ENCODE data around the gene WFIKKN2. TPM values are rescaled to one million over a fixed set of nuclear protein-coding genes. Genes with fewer than 3 reads are reported as not detected.

WFIKKN2 gene
- total and polyA plus RNA-seq, 10 of the 15 experiments (the other 5 are each of a cell fraction or from before 2014, with no cell fraction given): 0.06 TPM; not detected in 9

- ChIA-PET RAD21 (ENCODE audit: unreplicated experiment) (interaction anchor here (0.6 to 2.6 kb wide), 9 partner anchors 10 to 359 kb away, joined by 3 to 18 read pairs (median 3); partner anchors contain the start of gene TOB1), CTCF (interaction anchor here (0.8 to 8.1 kb wide), 18 partner anchors 10 to 423 kb away, joined by 3 to 84 read pairs (median 4); no protein-coding TSS in a partner anchor), SMC1A (ENCODE audit: uncharacterized antibody, unreplicated experiment) (interaction anchor here (0.9 to 2.2 kb wide), 5 partner anchors 10 to 107 kb away, joined by 3 to 17 read pairs (median 9); no protein-coding TSS in a partner anchor), POLR2A (interaction anchor here (1.0 kb wide), 2 partner anchors 14 to 42 kb away, joined by 3 read pairs; no protein-coding TSS in a partner anchor)
- Histone ChIP-seq H3K4me3 (no peak overlapping the region), H3K9me3 (replicated peaks; ENCODE audit: control insufficient read depth, insufficient read depth, low read length) (no peaks in the 10 kb centered on the region), H3K9ac (ENCODE audit: control insufficient read depth, insufficient read depth, low read length) (no peak overlapping the region), H3K4me2 (ENCODE audit: control insufficient read depth, insufficient read depth) (no peak overlapping the region), H3K4me1 (ENCODE audit: control insufficient read depth, insufficient read depth, low read length) (no peaks in the 10 kb centered on the region), H3K27me3 (replicated peaks in 1 of 2; ENCODE audit: control insufficient read depth in 2 of 2, insufficient read depth in 2 of 2, low read length in 1 of 2) (no peaks in the 10 kb centered on the region), H3K36me3 (ENCODE audit: control insufficient read depth in 2 of 2, insufficient read depth in 2 of 2, low read length in 1 of 2) (no peaks in the 10 kb centered on the region), H3K27ac (ENCODE audit: control insufficient read depth, insufficient read depth) (no peak overlapping the region), H3K79me2 (ENCODE audit: control insufficient read depth, insufficient read depth, low read length) (no peaks in the 10 kb centered on the region), H2AFZ (ENCODE audit: control insufficient read depth, low read depth, low read length) (no peak overlapping the region), H4K20me1 (ENCODE audit: control insufficient read depth, insufficient read depth) (no peaks in the 10 kb centered on the region)
- no peak for DNase-seq (ENCODE audit: low read depth, low spot score)
- in situ Hi-C loops (cut with MboI) (loop anchor here (5.0 kb wide), 1 partner anchor 60 kb away; no protein-coding TSS in a partner anchor), intact Hi-C loops (cut with micrococcal nuclease; ENCODE audit: unreplicated experiment) (loop anchor here (1.0 to 2.0 kb wide), 2 partner anchors 59 to 296 kb away; partner anchors contain the start of gene SPATA20)
- no peak; the same call in 2 of the 3 replicates for ATAC-seq
- no peak for FAIRE-seq
- no TSS peak for BruUV-seq (replicated peaks)
- WGBS (ENCODE audit: insufficient coverage, insufficient replicate concordance, low lambda C conversion rate, missing lambda C conversion rate): 38% methylated on average over 9 of the region's 9 CpGs
- TF ChIP-seq E2F4 (IDR thresholded peaks at IDR 0.05; ENCODE audit: low read depth, low read length) (no peak), HSF1 (IDR thresholded peaks at IDR 0.05; ENCODE audit: low read depth, low read length) (no peak), SIX5 (IDR thresholded peaks at IDR 0.05; ENCODE audit: low read depth, low read length, severe bottlenecking) (no peak), FOXM1 (IDR thresholded peaks at IDR 0.05; ENCODE audit: low read depth, low read length) (no peak), ZSCAN29 (IDR thresholded peaks at IDR 0.05) (no peak), PBX3 (IDR thresholded peaks at IDR 0.05; ENCODE audit: insufficient replicate concordance, low read depth, low read length) (no peak), CBX5 (IDR thresholded peaks at IDR 0.05; ENCODE audit: low read depth) (no peak), RAD21 (IDR thresholded peaks at IDR 0.05; ENCODE audit: insufficient read depth, low read depth, low read length) (no peak), HDGF (IDR thresholded peaks at IDR 0.05) (no peak), MYB (IDR thresholded peaks at IDR 0.05; ENCODE audit: borderline replicate concordance, low read depth, low read length) (no peak), POLR2AphosphoS2 (IDR thresholded peaks at IDR 0.05; ENCODE audit: low read depth, low read length) (no peak), SREBF2 (IDR thresholded peaks at IDR 0.05; ENCODE audit: low read length) (no peak), ZBTB33 (IDR thresholded peaks at IDR 0.05) (no peak)
These were observed 7.2 kb downstream of the WFIKKN2 start for GRCh38 chr17:50842506-50843149.

Measured in GM12878 (cell line).